Fibroblast of lung (primary cell): ENCODE data around the gene PSMD1. TPM values are rescaled to one million over a fixed set of nuclear protein-coding genes. Genes with fewer than 3 reads are reported as not detected.
"Not testable (repeated sequence)": the region's sequence is repeated elsewhere in the genome, so short reads cannot be mapped to it uniquely, and the experiment has no call there.

ENCODE experiments used
- DNase-seq, 2 donors: peaks; one replicate each; pipeline versions ENCODE4 v3.0.0 to v3.0.0-alpha.2; 2010; ENCODE audit warnings: low read depth in 2 of 2
- H2AFZ ChIP-seq: 2 replicates; pipeline ENCODE4 v1.5.1; 2012; ENCODE audit warnings: low read length, control low read depth, inconsistent platforms
- H3K27ac ChIP-seq: 2 replicates; pipeline ENCODE4 v1.5.1; 2011; ENCODE audit warnings: low read length, control low read depth; ENCODE audit not compliant: insufficient read depth
- H3K27me3 ChIP-seq: 2 replicates; pipeline ENCODE4 v1.5.1; 2011; ENCODE audit warnings: mild to moderate bottlenecking, low read length; ENCODE audit not compliant: control insufficient read depth, insufficient read depth
- H3K36me3 ChIP-seq: 2 replicates; pipeline ENCODE4 v1.5.1; 2011; ENCODE audit warnings: low read length; ENCODE audit not compliant: control insufficient read depth, insufficient read depth
- H3K4me1 ChIP-seq: 2 replicates; pipeline ENCODE4 v1.5.1; 2011; ENCODE audit warnings: low read length; ENCODE audit not compliant: control insufficient read depth, insufficient read depth; ENCODE audit errors: extremely low read depth
- H3K4me2 ChIP-seq: 2 replicates; pipeline ENCODE4 v1.5.1; 2011; ENCODE audit warnings: low read length, control low read depth; ENCODE audit not compliant: insufficient read depth; ENCODE audit errors: extremely low read depth
- H3K4me3 ChIP-seq, 4 experiments: fragments of 200-600 bp in 1 of 4; sonication (generic) in 1 of 4; replicated peaks in 1 of 4; 2 replicates each; pipeline ENCODE4 v1.5.1; 2011 to 2016; ENCODE audit warnings: low read length in 4 of 4, low read depth in 3 of 4, mild to moderate bottlenecking in 3 of 4, control low read depth in 2 of 4, inconsistent platforms in 1 of 4, mixed read lengths in 1 of 4; ENCODE audit not compliant: insufficient read depth in 1 of 4; ENCODE audit errors: control extremely low read depth in 1 of 4
- H3K79me2 ChIP-seq: 2 replicates; pipeline ENCODE4 v1.5.1; 2012; ENCODE audit warnings: mild to moderate bottlenecking, low read length, inconsistent platforms; ENCODE audit not compliant: control insufficient read depth, insufficient read depth
- H3K9ac ChIP-seq: 2 replicates; pipeline ENCODE4 v1.5.1; 2011; ENCODE audit warnings: mild to moderate bottlenecking, low read length, control low read depth; ENCODE audit not compliant: insufficient read depth
- H3K9me3 ChIP-seq: 2 replicates; pipeline ENCODE4 v1.5.1; 2012; ENCODE audit warnings: low read depth, low read length; ENCODE audit not compliant: control insufficient read depth, insufficient read depth
- H4K20me1 ChIP-seq: 2 replicates; pipeline ENCODE4 v1.5.1; 2011; ENCODE audit warnings: low read length; ENCODE audit not compliant: control insufficient read depth, insufficient read depth; ENCODE audit errors: extremely low read depth
- EZH2 ChIP-seq: IDR thresholded peaks from 2 replicates; pipeline ENCODE4 v1.5.1; 2012; ENCODE audit warnings: low read length, control low read depth, mild to moderate bottlenecking; ENCODE audit errors: missing control alignments
- polyA plus RNA-seq, 2 donors: library from polyadenylated mRNA; depleted of rRNA in 1 of 2; stranded (reverse) in 1 of 2; unstranded in 1 of 2; fragments of >200 nt; gene quantifications; 2 replicates each; pipeline ENCODE4 v1.2.1, GENCODE V29; 2011 to 2012; ENCODE audit warnings: missing spikeins in 1 of 2
- total RNA-seq: library from RNA; depleted of rRNA; stranded (reverse); fragments of >200 nt; gene quantifications from 2 replicates; pipeline ENCODE4 v1.2.1, GENCODE V29; 2014
- TF ChIP-seq, protein P1 (sequence below), 2 donors: IDR thresholded peaks in 1 of 2; conservative IDR thresholded peaks in 1 of 2; 1 replicate in 1 of 2; 2 replicates in 1 of 2; pipeline ENCODE4 v1.5.1; 2011 to 2012; ENCODE audit warnings: low read length in 2 of 2, control low read depth in 1 of 2, inconsistent platforms in 1 of 2, low read depth in 1 of 2, mild to moderate bottlenecking in 1 of 2

The PSMD1 gene
- total and polyA plus RNA-seq, 2 donors (not counting 1 experiment from before 2014, with no cell fraction given), result 125 to 144 TPM

DNA sequence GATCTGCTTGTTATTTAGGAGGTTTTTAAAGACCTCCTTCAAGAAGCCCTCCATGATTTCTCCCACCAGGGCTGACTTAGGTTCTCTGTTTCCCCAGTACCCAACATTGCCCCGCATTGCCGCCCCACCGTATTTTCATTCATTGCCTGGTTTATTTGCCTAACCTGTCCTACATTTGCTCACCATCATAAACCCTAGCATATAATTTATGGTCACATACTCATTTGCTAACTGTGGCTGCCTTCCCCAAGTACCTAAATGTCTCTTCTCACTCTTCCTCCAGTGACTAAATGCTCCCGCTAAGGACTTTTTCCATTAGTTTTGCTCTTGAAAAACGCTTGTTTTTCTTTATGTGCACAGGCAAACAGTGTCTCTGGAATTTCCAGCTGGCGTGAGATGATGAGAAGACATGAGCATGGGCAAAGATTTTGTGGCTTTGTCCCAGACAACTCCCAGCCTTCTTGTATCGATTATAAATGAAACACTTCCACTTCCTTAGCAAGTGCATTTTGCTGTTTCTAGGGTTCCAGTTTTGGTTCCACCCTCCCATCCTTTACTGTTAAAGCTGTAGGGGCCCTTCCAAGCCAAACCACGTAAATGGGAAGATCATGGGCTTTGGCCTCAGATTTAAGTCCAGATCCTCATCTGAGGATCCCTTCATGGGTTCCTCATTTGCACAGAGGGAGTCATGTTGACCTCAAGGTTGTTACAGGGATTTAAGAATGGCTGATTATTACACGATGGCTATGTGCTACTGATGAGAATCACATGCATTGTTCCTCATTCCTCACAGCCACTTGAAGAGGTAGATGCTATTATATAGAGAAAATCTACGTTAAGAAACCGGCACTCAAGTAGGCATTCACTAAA lies 120.7 kb downstream of the PSMD1 start:
- Histone ChIP-seq H3K4me3 (no peak overlapping the region), H2AFZ (no peak overlapping the region), H3K36me3 (peaks cover 2% of the 10 kb centered on the region), H3K27me3 (no peaks in the 10 kb centered on the region), H3K4me2 (no peak overlapping the region), H3K9me3 (no peaks in the 10 kb centered on the region), H4K20me1 (no peaks in the 10 kb centered on the region), H3K79me2 (no peaks in the 10 kb centered on the region), H3K4me1 (peaks cover 3% of the 10 kb centered on the region), H3K27ac (no peak overlapping the region), H3K9ac (no peak overlapping the region)
- no peak for TF ChIP-seq EZH2
- DNase-seq, result no peak

DNA sequence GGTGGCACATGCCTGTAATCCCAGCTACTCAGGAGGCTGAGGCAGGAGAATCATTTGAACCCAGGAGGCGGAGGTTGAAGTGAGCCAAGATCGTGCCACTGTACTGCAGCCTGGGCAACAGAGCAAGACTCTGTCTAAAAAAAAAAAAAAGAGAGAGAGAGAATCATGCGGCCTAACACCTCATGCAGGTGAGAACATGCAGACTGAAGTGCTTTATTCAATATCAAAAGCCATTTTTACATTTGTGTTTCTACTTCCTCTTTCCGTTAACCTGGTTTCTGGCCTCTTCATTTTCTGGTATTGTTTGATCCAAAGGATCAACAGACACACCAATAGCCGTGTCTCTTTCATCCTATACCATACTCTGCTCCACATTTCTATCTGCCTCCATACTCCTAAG lies 122.1 kb downstream of the PSMD1 start:
- H3K36me3 ChIP-seq, H4K20me1 ChIP-seq, H3K79me2 ChIP-seq, H2AFZ ChIP-seq, H3K27ac ChIP-seq, H3K9me3 ChIP-seq, DNase-seq, H3K4me2 ChIP-seq, H3K4me1 ChIP-seq, H3K9ac ChIP-seq, H3K27me3 ChIP-seq, H3K4me3 ChIP-seq: not testable (repeated sequence)

DNA sequence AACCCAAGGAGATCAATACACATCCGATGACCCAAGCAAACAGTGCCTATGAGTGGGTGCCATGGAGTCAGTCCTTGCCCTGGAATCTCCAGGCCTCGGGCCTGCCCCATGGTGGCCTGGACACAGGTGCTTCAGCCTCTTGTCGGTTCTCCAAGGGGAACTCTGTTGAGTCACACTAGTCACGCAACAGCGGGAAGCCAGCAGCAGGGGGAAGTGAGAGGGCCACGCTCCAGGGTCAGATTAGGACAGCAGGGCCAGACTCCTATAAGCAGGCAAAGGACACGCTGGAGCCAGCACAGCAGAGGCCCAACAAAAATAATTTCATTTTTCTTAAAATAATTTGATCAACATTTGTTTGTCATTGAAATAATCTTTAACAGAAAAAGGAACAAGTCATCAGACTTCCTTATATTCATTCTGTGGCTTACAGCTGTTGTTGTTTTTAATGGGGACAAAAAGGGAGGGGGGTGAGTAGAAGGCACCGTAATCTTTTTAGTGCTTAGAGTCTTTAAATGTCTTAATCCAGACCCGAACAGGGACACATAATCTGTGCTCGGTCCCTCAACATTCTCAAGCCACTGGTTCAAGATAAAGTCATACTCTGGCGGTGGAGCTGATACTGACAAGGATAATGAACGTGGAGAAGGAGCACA lies 125.3 kb downstream of the PSMD1 start:
- Histone ChIP-seq H2AFZ (no peak overlapping the region), H3K36me3 (no peaks in the 10 kb centered on the region), H3K79me2 (no peaks in the 10 kb centered on the region), H3K9me3 (no peaks in the 10 kb centered on the region), H3K4me3 (no peak overlapping the region), H3K27ac (peak overlapping the region; percentile 16), H4K20me1 (no peaks in the 10 kb centered on the region), H3K9ac (no peak overlapping the region), H3K27me3 (no peaks in the 10 kb centered on the region), H3K4me1 (peaks cover 5% of the 10 kb centered on the region), H3K4me2 (no peak overlapping the region)
- TF ChIP-seq, protein P1, sequence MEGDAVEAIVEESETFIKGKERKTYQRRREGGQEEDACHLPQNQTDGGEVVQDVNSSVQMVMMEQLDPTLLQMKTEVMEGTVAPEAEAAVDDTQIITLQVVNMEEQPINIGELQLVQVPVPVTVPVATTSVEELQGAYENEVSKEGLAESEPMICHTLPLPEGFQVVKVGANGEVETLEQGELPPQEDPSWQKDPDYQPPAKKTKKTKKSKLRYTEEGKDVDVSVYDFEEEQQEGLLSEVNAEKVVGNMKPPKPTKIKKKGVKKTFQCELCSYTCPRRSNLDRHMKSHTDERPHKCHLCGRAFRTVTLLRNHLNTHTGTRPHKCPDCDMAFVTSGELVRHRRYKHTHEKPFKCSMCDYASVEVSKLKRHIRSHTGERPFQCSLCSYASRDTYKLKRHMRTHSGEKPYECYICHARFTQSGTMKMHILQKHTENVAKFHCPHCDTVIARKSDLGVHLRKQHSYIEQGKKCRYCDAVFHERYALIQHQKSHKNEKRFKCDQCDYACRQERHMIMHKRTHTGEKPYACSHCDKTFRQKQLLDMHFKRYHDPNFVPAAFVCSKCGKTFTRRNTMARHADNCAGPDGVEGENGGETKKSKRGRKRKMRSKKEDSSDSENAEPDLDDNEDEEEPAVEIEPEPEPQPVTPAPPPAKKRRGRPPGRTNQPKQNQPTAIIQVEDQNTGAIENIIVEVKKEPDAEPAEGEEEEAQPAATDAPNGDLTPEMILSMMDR (conservative IDR thresholded peaks at IDR 0.05 in 1 of 2, IDR thresholded peaks at IDR 0.05 in 1 of 2; ENCODE audit: low read depth in 1 of 2, low read length in 2 of 2), result no peak
- TF ChIP-seq EZH2, result no peak
- peak; percentile 40 to 48 for DNase-seq

DNA sequence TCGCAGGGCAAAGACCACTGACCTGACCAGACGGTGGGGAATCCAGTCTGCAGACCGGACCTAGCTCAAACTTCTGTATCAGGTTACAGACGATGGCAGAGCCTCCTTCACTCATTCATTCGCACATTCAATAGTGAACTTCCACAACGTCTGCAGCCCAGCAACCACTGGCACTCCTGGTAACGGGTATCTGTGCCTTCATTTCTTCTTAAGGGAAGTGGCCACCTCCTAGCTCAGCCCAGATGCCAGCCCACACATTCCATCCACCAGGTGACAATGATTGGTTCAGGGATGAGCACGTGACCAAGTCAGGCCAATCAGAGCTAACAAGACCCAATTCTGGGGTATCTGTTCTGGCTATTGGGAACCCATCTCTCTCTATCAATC lies 125.8 kb downstream of the PSMD1 start:
- Histone ChIP-seq H3K9ac (no peak overlapping the region), H3K4me1 (peaks cover 5% of the 10 kb centered on the region), H3K4me3 (no peak overlapping the region), H3K36me3 (no peaks in the 10 kb centered on the region), H3K9me3 (no peaks in the 10 kb centered on the region), H3K27me3 (no peaks in the 10 kb centered on the region), H3K79me2 (no peaks in the 10 kb centered on the region), H3K27ac (no peak overlapping the region), H4K20me1 (no peaks in the 10 kb centered on the region), H3K4me2 (no peak overlapping the region), H2AFZ (no peak overlapping the region)
- no peak for DNase-seq
- no peak for TF ChIP-seq EZH2
- TF ChIP-seq, protein P1 (conservative IDR thresholded peaks at IDR 0.05 in 1 of 2, IDR thresholded peaks at IDR 0.05 in 1 of 2; ENCODE audit: low read depth in 1 of 2, low read length in 2 of 2), result no peak
